HFFc6 (cell line): ENCODE measurements around the gene REEP6. TPM values are rescaled to one million over a fixed set of nuclear protein-coding genes. Genes with fewer than 3 reads are reported as not detected.

ENCODE experiments used
- DNase-seq: peaks from one replicate; pipeline ENCODE4 v3.0.0-alpha.2; 2018
- H3K27ac Mint-ChIP-seq: 2 replicates; pipeline ENCODE4 v1.8.0; 2020; ENCODE audit warnings: mild to moderate bottlenecking, mixed read lengths
- H3K27me3 Mint-ChIP-seq: 2 replicates; pipeline ENCODE4 v1.8.0; 2021; ENCODE audit warnings: mild to moderate bottlenecking, moderate library complexity, mixed read lengths; ENCODE audit not compliant: insufficient read depth
- H3K36me3 Mint-ChIP-seq: 2 replicates; pipeline ENCODE4 v1.8.0; 2021; ENCODE audit warnings: low read depth, mixed read lengths
- H3K4me1 Mint-ChIP-seq: 2 replicates; pipeline ENCODE4 v1.8.0; 2020; ENCODE audit warnings: low read depth, mixed read lengths
- H3K4me3 Mint-ChIP-seq: 2 replicates; pipeline ENCODE4 v1.8.0; 2020; ENCODE audit warnings: mild to moderate bottlenecking, moderate library complexity, mixed read lengths
- H3K9me3 Mint-ChIP-seq: 2 replicates; pipeline ENCODE4 v1.8.0; 2020; ENCODE audit warnings: mild to moderate bottlenecking, mixed read lengths
- total RNA-seq, 6 experiments: library from RNA; stranded (reverse); fragmentation: NEBNext Ultra II Directional; extraction: Animal tissue kit (Norgen Biotek cat#: 25700); gene quantifications; 2 replicates in 1 of 6; 3 replicates in 5 of 6; pipeline ENCODE4 v1.2.3, GENCODE V29; 2021
- TF ChIP-seq, protein P1 (sequence below): fragments of 200-600 bp; sonication (generic); IDR thresholded peaks from 2 replicates; pipeline ENCODE4 v1.5.0; 2021; ENCODE audit warnings: antibody characterized with exemption, mild to moderate bottlenecking

Gene REEP6
- total RNA-seq, 6 experiments from 2014 or later = 1.7 to 4.6 (median 2.1) TPM

DNA sequence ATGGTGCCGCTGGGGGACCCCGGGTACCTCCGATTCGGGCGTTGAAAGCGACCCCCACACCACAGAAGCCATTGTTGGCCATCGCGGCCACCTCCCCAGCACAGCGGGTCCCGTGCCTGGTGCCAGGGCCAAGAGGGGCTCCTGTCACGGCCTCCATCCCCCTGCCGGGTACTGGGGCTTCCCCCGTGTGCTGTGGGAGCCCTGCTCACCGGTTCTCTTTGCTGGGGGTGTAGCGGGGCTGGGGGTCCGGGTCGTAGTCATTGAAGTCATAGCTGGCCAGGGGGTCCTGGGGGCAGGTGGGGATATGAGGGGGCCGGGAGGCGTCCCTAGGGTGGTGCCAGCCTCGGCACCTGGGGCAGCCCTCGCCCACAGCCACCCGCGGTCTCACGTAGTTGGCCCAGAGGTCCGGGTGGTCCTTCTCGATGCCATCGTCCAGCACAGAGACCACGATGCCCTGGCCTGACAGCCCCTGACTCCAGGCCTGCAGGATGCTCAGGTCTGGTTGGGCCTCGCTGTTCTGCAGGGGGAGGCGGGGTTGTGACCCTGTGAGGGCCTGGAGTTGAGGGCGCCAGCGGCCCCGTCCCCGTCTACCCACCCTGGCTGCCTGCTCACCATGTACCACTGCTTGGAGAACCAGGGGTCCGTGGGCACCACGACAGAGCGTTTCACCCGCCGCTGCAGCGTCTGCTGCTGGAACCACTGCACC is 3.3 kb upstream of the REEP6 start:
- DNase-seq = no peak
- no peak overlapping the region for H3K4me3 Mint-ChIP-seq
- no peak overlapping the region for H3K27ac Mint-ChIP-seq
- TF ChIP-seq, protein P1, sequence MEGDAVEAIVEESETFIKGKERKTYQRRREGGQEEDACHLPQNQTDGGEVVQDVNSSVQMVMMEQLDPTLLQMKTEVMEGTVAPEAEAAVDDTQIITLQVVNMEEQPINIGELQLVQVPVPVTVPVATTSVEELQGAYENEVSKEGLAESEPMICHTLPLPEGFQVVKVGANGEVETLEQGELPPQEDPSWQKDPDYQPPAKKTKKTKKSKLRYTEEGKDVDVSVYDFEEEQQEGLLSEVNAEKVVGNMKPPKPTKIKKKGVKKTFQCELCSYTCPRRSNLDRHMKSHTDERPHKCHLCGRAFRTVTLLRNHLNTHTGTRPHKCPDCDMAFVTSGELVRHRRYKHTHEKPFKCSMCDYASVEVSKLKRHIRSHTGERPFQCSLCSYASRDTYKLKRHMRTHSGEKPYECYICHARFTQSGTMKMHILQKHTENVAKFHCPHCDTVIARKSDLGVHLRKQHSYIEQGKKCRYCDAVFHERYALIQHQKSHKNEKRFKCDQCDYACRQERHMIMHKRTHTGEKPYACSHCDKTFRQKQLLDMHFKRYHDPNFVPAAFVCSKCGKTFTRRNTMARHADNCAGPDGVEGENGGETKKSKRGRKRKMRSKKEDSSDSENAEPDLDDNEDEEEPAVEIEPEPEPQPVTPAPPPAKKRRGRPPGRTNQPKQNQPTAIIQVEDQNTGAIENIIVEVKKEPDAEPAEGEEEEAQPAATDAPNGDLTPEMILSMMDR = no peak
- no peaks in the 10 kb centered on the region for H3K9me3 Mint-ChIP-seq
- no peaks in the 10 kb centered on the region for H3K36me3 Mint-ChIP-seq
- peaks cover 2% of the 10 kb centered on the region for H3K27me3 Mint-ChIP-seq
- H3K4me1 Mint-ChIP-seq = no peaks in the 10 kb centered on the region; the same call in 1 of the 2 replicates

DNA sequence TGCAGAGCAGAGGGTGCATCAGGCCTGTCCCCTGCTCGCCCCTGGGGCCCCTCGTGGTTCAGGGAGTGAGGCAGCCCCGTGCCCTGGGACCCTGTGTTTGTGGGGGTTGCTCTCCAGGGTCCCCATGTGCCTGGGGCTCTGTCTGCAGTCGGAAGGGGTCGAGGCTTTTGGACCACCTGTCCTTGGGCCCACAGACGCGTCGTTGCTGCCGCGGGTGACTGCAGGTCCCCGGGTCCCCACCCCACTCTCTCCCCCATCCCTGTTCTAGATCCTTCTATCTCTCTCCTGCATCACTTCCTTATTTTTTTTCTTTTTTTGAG is 2.7 kb upstream of the REEP6 start:
- Mint-ChIP-seq H3K27ac (no peak overlapping the region), H3K27me3 (peaks cover 2% of the 10 kb centered on the region), H3K9me3 (no peaks in the 10 kb centered on the region), H3K4me1 (no peaks in the 10 kb centered on the region; the same call in 1 of the 2 replicates), H3K4me3 (no peak overlapping the region), H3K36me3 (no peaks in the 10 kb centered on the region)
- TF ChIP-seq, protein P1 = no peak
- DNase-seq = no peak

DNA sequence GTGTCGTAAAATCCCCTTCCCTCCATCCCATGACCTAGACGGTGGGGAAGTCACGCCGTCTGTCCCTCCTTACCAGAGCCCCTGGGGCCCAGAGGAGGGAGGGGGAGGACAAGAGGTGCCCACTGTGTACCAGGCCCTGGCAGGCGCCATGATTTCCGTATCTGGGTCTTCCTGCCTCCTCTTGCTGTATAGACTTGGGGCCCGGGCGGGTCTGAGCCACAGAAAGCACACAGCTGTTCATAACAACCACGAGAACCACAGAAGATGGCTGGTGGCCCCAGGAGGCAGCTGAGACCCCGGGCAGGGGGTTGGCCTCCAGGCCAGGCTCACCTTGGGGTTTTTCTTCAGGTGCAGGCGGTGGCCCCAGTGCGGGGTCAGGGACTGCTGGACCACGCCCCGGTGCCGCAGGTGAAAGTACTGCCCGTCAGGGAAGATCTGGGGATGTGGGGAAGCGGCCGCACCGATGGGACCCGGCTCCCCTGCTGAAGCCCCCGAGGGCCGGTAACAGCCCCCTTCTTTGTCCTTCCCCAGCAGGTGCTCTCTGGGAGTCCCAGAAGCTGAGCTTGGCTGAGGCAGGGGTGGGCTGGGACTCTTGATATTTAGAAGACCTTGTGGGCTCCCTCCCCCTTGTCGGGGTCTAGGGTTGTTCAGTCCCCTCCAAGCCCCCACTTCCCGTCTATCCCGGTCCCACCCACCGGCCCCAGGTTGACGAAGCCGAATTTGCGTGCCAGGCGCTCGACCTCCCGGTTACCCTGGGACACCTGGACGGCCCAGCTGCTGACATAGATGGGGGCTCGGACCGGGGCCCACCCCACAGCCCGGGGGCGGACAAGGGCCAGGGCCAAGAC is 1.3 kb upstream of the REEP6 start:
- DNase-seq = no peak
- Mint-ChIP-seq H3K27ac (no peak overlapping the region), H3K36me3 (no peaks in the 10 kb centered on the region), H3K4me3 (peak overlapping the region; percentile 37), H3K9me3 (no peaks in the 10 kb centered on the region), H3K4me1 (no peaks in the 10 kb centered on the region; the same call in 1 of the 2 replicates), H3K27me3 (peaks cover 7% of the 10 kb centered on the region)
- TF ChIP-seq, protein P1 = no peak

DNA sequence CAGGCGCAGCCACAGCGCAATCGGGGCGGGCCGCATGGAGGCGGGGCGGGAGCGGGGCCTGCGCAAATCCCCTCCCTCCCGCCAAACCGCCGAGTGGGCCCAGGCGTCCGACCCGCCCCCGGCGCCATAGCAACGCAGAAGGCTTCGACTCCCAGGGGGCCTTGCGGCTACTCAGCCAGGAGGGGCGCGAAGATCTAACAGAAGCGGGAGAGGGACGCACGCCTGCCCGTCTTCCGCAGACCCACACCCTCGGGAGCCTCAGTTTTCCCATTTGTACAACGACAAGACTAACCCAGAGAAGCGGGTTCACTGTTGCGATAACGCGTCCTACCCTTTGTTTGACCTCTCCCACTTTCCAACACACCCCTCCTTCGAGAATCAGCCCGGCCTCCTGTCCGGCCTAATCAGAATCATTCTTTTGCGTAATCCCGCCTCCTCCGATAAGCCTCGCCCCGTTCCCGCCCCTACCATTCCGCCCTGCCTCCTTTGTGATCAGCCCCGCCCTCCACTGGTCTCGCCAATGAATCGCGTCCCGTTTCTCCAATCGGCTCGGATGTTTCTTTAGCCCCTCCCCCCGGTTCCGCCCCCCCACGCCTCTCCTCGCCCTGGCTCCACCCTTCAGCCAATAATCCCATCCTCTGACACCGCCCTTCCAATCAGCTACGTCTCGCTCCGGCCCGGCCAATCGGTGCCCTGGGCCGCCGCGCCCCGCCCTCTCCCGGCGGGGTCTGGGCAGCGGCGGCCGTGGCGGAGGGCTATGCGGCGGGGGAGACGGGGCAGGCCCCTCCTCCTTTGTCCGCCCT is 469 bp upstream of the REEP6 start, which contains the start of gene PCSK4:
Gene PCSK4 (minus strand): TSS at position 40 of the 803 bp plus-strand sequence. CDS start 4 bp downstream, at position 36.
- Mint-ChIP-seq H3K27ac (peak within 1 kb of the TSS; percentile 83), H3K36me3 (no peaks in the 10 kb centered on the region), H3K4me1 (no peaks in the 10 kb centered on the region; the same call in 1 of the 2 replicates), H3K27me3 (peaks cover 7% of the 10 kb centered on the region), H3K9me3 (no peaks in the 10 kb centered on the region), H3K4me3 (peak within 1 kb of the TSS; percentile 89)
- TF ChIP-seq, protein P1 = no peak
- peak; percentile 98 for DNase-seq

DNA sequence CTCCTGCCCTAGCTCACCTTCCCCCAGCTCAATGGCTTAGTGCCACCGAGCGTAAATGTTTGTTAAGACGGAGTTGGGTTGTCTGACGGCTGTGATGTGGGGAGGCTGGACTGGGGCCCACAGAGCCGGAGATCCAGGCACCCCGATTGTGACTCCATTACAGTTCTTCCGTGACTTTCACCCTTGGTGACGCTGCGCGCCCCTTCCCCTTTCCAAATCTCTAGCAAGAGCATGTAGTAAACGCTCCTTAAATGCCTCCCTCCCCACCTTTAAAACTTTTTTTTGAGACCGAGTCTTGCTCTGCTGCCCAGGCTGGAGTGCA is 829 bp downstream of the REEP6 start:
- H3K9me3 Mint-ChIP-seq = no peaks in the 10 kb centered on the region

More for the DNA sequence above, 829 bp downstream of the REEP6 start:
- TF ChIP-seq, protein P1 = no peak
- DNase-seq = no peak
- Mint-ChIP-seq H3K4me3 (peak overlapping the region; percentile 63), H3K4me1 (no peaks in the 10 kb centered on the region; the same call in 1 of the 2 replicates), H3K27ac (no peak overlapping the region), H3K27me3 (peaks cover 11% of the 10 kb centered on the region), H3K36me3 (no peaks in the 10 kb centered on the region)
